ENCODE data around the gene GPR45. TPM values are rescaled to one million over a fixed set of nuclear protein-coding genes. Genes with fewer than 3 reads are reported as not detected.

The GPR45 gene
- total RNA-seq, 1 donor from 2014 or later, result not detected

- TF ChIP-seq, protein P1, sequence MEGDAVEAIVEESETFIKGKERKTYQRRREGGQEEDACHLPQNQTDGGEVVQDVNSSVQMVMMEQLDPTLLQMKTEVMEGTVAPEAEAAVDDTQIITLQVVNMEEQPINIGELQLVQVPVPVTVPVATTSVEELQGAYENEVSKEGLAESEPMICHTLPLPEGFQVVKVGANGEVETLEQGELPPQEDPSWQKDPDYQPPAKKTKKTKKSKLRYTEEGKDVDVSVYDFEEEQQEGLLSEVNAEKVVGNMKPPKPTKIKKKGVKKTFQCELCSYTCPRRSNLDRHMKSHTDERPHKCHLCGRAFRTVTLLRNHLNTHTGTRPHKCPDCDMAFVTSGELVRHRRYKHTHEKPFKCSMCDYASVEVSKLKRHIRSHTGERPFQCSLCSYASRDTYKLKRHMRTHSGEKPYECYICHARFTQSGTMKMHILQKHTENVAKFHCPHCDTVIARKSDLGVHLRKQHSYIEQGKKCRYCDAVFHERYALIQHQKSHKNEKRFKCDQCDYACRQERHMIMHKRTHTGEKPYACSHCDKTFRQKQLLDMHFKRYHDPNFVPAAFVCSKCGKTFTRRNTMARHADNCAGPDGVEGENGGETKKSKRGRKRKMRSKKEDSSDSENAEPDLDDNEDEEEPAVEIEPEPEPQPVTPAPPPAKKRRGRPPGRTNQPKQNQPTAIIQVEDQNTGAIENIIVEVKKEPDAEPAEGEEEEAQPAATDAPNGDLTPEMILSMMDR (conservative IDR thresholded peaks at IDR 0.05), result no peak
- H3K4me1 Mint-ChIP-seq (ENCODE audit: unreplicated experiment), result no peaks in the 10 kb centered on the region
- peaks cover 12% of the 10 kb centered on the region for H3K36me3 Mint-ChIP-seq
- no peak for DNase-seq (ENCODE audit: extremely low spot score, unreplicated experiment)
- H3K9me3 Mint-ChIP-seq, result no peaks in the 10 kb centered on the region
- no peak overlapping the region for H3K4me3 Mint-ChIP-seq
- no peak overlapping the region for H3K27ac Mint-ChIP-seq
- no peaks in the 10 kb centered on the region for H3K27me3 Mint-ChIP-seq
Measured at GRCh38 chr2:105278654-105279053, 37.1 kb downstream of the GPR45 start.

- H3K36me3 Mint-ChIP-seq, result peaks cover 12% of the 10 kb centered on the region
Measured at GRCh38 chr2:105279126-105279525, 37.6 kb downstream of the GPR45 start.

GRCh38 chr2:105280281-105280680, 38.7 kb downstream of the GPR45 start:
- peaks cover 17% of the 10 kb centered on the region for H3K36me3 Mint-ChIP-seq
- no peaks in the 10 kb centered on the region for H3K27me3 Mint-ChIP-seq
- no peak for DNase-seq (ENCODE audit: extremely low spot score, unreplicated experiment)
- TF ChIP-seq, protein P1 (conservative IDR thresholded peaks at IDR 0.05), result no peak
- no peak overlapping the region for H3K27ac Mint-ChIP-seq
- H3K9me3 Mint-ChIP-seq, result no peaks in the 10 kb centered on the region
- no peak overlapping the region for H3K4me3 Mint-ChIP-seq
- H3K4me1 Mint-ChIP-seq (ENCODE audit: unreplicated experiment), result no peaks in the 10 kb centered on the region

More at GRCh38 chr2:105279126-105279525, 37.6 kb downstream of the GPR45 start:
- no peak for DNase-seq (ENCODE audit: extremely low spot score, unreplicated experiment)
- H3K27me3 Mint-ChIP-seq, result no peaks in the 10 kb centered on the region
- TF ChIP-seq, protein P1 (conservative IDR thresholded peaks at IDR 0.05), result no peak
- no peaks in the 10 kb centered on the region for H3K4me1 Mint-ChIP-seq (ENCODE audit: unreplicated experiment)
- no peaks in the 10 kb centered on the region for H3K9me3 Mint-ChIP-seq
- no peak overlapping the region for H3K27ac Mint-ChIP-seq
- no peak overlapping the region for H3K4me3 Mint-ChIP-seq

GRCh38 chr2:105283532-105283931, 42.0 kb downstream of the GPR45 start:
- Mint-ChIP-seq H3K27me3 (no peaks in the 10 kb centered on the region), H3K4me3 (no peak overlapping the region), H3K36me3 (peaks cover 17% of the 10 kb centered on the region), H3K9me3 (no peaks in the 10 kb centered on the region), H3K27ac (no peak overlapping the region), H3K4me1 (ENCODE audit: unreplicated experiment) (no peaks in the 10 kb centered on the region)
- DNase-seq (ENCODE audit: extremely low spot score, unreplicated experiment), result no peak
- TF ChIP-seq, protein P1 (conservative IDR thresholded peaks at IDR 0.05), result no peak

GRCh38 chr2:105287692-105288091, 46.1 kb downstream of the GPR45 start:
- TF ChIP-seq, protein P1 (conservative IDR thresholded peaks at IDR 0.05), result peak; percentile 72
- Mint-ChIP-seq H3K27me3 (no peaks in the 10 kb centered on the region), H3K9me3 (no peaks in the 10 kb centered on the region), H3K36me3 (peaks cover 18% of the 10 kb centered on the region), H3K4me1 (ENCODE audit: unreplicated experiment) (peaks cover 5% of the 10 kb centered on the region), H3K4me3 (no peak overlapping the region), H3K27ac (no peak overlapping the region)
- no peak for DNase-seq (ENCODE audit: extremely low spot score, unreplicated experiment)

- Mint-ChIP-seq H3K4me1 (ENCODE audit: unreplicated experiment) (peaks cover 9% of the 10 kb centered on the region), H3K9me3 (no peaks in the 10 kb centered on the region), H3K27me3 (no peaks in the 10 kb centered on the region), H3K4me3 (no peak overlapping the region), H3K36me3 (peaks cover 18% of the 10 kb centered on the region), H3K27ac (no peak overlapping the region)
- TF ChIP-seq, protein P1 (conservative IDR thresholded peaks at IDR 0.05), result no peak
- no peak for DNase-seq (ENCODE audit: extremely low spot score, unreplicated experiment)
Measured at GRCh38 chr2:105288133-105288532, 46.6 kb downstream of the GPR45 start.

Measured in type B pancreatic cell (in vitro differentiated cells).